Right kidney (tissue), 1 donor: ENCODE results near the gene PTEN.
"Not testable (repeated sequence)": the region's sequence is repeated elsewhere in the genome, so short reads cannot be mapped to it uniquely, and the experiment has no call there.

Experiments
- DNase-seq: peaks from one replicate; pipeline ENCODE4 v3.0.0-alpha.2; 2016

Gene PTEN

DNA sequence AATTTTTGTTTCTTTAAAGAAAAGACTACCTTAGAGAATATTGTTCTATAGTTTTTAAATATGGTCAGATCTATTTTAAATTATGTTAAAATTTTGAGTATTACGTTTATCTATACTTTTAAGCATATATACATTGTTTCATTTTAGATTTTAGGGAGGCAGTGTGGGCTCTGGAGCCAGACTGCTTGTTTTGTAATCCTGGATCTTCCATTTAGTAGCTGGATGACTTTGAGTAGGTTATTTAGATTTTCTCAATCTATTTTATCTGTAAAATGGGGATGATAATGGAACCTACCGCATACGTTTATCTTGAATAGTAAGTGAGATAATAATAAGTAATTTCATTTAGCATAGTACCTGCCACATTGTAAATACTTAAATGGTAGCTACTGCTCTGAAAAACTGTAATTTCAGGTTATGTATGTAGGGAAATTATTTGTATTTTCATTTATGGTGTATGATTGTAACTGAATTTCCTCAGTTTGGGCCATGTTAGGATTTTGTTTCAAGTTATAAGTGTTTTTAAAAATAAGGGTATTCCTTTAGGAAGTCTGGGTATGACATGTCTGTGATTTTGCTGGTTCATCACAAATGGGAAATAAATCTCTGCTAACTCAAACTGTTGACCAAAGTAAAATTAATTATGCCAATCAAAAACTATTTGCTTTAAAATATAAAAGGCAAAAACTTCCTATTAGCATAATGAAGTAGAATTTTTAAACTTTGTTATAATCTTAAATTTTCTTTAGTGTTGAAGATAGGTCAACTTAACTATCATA, 6.5 kb downstream of the PTEN start:
- no peak for DNase-seq

DNA sequence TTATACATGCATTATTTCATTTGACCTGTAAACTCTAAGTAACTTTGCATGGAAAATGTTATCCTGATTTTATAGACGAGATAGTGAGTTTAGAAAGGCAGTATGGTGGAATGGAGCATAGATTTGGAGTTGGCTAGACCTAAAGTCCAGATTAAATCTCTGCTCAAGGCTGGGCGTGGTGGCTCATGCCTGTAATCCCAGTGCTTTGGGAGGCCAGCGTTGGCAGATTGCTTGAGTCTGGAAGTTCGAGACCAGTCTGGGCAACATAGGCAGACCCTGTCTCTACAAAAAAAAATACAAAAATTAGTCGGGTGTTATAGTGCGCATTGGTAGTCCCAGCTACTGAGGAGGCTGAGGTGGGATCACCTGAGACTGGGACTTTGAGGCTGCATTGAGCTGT, 9.4 kb downstream of the PTEN start:
- DNase-seq = no peak

DNA sequence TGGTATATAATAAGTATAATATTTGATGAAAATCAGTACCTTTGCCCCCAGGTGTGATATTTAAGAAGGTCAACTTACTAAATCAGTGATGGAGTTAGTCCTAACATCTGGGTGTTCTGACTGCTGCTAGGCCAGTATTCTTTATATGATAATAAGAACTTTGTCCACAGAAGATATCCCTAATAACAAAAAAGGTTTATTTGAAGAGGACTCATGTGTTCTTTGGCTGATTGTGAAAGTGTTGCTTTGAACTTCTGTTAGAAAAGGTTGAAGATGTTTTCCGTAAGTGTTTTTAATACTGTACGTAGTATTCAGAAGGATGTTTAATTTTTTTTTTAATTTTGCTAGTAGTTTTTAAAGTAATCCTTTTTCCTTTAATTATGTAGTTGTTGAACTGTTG, 10.2 kb downstream of the PTEN start:
- DNase-seq = no peak

DNA sequence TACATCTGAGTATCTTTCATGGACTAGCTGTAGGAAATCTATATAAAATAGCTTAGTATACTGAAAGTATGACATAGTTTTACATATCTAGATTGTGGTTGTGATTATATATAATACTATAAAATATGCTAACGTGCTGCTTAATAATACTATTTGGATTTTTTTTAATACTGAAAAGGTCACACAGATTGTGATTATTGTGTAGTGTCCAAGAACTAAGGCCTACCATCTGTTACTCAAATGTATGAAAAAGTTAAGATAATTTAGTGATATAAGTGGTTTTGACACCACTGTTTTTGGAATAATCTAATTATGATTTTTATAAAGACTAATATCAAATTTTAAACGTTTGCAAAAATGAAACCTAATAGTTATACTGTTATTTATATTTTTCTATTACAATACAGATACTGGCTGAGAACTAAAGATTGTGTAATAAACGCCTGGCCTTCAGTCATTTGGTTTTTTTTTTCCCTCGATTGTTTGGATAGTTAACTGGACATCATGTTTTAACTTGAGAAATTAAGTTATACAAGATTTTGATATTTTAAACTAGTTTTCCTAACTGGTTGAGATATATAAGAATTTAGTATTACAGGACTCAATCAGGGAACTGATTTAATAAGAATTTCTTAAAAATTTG, 12.6 kb downstream of the PTEN start:
- no peak for DNase-seq

DNA sequence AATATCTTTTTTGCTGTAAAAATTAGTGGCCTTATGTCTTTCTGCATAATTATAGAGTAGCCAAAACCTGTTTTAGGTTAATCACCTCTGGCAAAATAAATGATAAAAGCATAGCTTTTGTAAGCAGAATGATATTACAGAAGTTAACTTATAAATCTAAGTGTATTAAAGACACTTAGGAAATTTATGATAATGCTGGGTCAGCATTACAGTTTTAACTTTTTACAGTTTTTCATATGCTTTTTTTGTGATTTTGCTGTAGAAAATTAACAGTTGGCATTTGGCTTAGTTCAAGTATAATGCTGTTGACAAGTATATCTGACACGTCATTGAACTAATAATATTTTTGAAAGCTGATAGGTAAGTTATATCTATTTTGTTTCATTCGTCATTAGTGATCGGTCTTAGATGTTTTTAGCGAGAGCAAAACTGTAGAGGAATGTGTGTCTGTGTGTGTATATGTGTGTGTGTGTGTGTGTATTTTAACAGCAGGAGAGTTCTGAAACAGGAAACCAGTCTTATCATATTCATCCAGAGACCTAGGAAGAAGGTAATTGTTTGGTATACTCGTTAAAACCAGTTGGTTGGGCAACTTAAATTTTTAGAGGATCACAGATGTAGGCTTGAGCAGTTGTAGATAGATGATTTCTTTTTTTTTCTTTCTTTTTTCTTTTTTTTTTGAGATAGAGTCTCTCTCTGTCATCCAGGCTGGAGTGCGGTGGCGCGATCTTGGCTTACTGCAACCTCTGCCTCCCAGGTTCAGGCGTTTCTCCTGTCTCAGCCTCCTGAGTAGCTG, 15.4 kb downstream of the PTEN start:
- no peak for DNase-seq

DNA sequence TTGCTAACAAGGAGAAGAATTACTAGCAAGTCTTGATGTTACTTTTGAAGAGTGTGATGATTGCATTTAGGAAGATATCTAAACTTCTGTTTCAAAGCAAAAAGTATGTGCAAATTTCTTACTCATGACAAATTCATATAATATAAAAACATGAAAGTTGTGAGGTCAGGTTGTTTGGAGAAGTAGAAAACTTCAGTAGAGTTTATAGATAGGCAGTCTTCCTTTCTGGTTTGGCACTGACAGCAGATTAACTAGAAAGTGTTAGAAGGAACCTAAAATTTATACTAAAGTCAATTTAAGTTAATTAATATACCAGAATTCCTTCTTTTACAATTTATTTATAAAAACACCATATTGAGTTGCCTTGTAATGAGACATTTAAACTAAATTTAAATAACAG, 16.9 kb downstream of the PTEN start:
- DNase-seq = no peak

DNA sequence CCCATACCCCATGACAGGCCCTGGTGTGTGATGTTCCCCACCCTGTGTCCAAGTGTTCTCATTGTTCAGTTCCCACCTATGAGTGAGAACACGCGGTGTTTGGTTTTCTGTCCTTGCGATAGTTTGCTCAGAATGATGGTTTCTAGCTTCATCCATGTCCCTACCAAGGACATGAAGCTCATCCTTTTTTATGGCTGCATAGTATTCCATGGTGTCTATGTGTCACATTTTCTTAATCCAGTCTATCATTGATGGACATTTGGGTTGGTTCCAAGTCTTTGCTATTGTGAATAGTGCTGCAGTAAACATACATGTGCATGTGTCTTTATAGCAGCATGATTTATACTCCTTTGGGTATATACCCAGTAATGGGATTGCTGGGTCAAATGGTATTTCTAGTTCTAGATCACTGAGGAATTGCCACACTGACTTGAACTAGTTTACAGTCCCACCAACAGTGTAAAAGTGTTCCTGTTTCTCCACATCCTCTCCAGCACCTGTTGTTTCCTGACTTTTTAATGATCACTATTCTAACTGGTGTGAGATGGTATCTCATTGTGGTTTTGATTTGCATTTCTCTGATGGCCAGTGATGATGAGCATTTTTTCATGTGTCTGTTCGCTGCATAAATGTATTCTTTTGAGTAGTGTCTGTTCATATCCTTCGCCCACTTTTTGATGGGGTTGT, 18.1 kb downstream of the PTEN start:
- DNase-seq = not testable (repeated sequence)

DNA sequence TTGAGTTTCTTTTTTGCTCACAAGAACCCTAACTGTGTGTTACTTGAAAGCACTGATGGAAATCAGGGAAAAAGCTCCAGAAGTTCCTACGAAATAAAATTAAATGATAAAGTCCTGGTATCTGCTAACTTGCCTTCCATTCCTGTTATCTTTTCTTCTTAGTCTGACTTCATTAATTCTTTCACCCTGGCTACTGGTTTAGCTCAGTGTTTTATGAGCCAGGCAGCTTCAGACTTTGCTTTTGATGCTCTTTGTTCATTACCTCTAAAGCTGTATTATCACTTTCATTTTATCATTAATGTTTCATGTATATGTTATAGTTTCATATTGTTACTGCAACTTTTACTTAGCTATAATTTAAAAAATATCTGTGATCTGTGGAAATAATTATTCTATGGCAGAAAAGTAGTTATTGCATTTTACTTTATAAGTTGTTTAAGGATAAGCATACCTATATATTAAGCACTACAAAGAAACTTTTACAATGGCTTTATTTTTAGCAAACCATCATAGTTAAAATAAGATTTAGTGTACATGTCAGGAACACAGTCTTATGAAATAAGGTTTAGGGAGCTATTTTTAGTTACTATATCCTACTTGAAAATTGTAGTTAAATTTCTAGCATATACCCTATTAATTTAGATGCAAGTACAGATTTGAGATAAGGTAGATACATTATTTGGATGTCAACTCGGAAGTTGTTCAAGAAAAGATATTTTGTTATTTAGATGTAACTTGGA, 19.3 kb downstream of the PTEN start:
- DNase-seq = no peak

DNA sequence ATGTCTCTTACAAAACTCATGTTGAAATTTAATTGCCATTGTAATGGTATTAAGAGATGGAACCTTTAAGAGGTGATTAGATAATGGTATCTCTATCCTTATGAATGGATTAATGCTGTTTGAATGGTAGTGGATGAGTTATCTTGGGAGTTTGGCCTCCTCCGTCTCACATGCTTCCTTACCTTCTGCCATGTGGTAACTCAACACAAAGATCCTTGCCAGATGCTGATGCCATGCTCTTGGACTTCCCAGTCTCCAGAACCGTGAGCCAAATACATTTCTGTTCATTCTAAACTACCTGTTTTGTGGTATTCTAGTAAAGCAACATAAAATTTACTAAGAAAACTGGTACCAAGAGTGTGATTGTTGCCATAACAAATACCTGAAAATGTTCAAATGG, 23.2 kb downstream of the PTEN start:
- no peak for DNase-seq

DNA sequence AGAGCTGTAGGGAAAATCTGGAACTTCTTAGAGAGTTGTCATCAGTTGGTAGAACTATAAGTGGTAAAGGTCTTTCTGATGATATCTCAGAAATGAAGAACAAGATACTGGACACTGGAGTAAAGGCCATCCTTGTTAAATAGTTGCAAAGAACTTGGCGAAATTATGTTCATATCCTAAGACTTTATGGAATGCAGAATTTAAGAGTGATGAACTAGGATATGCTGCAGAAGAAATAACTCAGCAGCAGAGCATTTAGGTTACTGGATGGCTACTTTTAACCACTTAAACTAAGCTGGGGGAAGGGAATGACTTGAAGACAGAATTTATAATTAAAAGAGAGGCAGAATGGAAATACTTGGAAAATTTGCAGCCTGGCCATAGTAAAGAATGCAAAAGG, 23.7 kb downstream of the PTEN start:
- no peak for DNase-seq

DNA sequence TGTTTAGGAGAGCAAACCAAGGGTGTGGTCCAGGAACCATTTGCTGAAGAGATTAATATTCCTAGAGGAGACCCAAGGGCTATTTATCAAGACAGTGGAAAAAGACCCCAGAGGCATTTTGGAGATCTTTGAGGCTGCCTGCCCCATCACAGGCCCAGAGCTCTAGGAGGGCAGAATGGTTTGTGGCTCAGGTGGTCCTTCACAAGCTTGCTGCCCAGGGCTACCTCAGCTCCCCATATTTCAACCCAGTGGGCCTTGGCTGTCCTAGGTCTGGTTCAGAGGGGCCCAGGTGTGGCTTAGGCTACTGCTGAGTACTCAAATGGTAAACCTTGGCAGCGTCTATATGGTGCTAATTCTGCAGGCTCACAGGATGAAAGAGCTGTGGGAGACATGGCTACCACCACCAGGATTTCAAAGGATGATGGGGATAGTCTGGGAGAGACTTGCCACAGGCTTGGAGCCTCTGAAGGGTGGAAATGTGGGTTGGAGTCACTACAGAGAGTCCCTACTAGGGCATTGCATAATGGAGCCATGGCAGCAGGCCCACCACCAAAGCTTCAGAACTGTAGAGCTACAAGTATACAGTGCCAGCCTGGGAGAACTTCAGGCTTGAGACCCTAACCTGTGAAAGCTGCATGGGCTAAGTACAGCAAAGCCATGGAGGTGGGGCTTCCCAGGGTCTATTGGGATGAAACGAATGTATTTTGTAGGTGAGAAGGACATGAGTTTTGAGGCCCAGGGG, 24.3 kb downstream of the PTEN start:
- no peak for DNase-seq

DNA sequence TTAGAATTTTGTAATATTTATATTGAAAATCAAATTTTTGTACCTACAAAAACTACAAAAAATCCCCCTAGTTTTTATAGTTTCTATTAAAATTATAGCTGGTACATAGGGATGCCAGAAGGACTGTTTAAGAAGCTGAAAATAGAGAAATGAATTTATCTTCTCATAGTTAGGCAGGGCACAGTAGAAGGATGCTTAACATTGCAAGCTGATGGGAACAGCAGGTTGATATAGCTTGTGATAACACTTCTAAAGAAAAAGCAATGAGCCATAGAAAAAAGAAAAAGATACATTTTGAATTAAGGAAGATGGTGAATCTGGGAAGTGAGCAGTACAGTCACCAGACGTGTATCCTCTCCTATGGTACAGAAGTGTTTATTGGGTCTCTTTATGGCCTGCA, 32.0 kb downstream of the PTEN start:
- DNase-seq = no peak

DNA sequence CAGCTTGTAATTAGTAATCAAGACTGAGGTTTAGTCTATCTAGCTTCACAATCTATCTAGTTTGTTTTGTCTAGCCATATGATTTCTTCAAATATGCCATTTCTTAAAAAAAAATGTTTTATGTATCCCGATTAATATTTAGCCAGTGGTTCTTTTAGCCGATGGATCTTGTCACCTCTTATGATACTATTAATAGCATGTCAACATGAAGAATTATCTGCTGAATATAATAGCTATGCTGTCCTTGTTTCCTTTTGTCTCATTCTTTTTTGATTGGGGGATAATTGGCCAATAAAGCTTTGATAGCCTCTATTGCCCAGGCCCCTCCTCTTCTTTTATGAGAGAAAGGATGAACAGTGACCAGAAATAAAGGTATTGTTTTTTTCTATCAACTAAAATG, 32.8 kb downstream of the PTEN start:
- DNase-seq = no peak

DNA sequence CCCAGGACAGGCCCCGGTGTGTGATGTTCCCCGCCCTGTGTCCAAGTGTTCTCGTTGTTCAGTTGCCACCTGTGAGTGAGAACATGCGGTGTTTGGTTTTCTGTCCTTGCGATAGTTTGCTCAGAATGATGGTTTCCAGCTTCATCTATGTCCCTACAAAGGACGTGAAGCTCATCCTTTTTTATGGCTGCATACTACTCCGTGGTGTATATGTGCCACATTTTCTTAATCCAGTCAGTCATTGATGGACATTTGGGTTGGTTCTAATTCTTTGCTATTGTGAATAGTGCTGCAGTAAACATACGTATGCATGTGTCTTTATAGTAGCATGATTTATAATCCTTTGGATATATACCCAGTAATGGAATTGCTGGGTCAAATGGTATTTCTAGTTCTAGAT, 34.5 kb downstream of the PTEN start:
- not testable (repeated sequence) for DNase-seq

DNA sequence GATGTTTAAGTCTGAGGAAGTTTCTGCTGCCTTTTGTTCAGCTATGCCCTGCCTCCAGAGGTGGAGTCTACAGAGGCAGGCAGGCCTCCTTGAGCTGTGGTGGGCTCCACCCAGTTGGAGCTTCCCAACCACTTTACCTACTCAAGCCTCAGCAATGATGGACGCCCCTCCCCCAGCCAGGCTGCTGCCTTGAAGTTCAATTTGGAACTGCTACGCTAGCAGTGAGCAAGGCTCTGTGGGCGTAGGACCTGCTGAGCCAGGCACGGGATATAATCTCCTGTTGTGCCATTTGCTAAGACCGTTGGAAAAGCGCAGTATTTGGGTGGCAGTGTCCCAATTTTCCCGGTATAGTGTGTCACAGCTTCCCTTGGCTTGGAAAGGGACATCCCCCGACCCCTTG, 40.0 kb downstream of the PTEN start:
- DNase-seq = not testable (repeated sequence)

DNA sequence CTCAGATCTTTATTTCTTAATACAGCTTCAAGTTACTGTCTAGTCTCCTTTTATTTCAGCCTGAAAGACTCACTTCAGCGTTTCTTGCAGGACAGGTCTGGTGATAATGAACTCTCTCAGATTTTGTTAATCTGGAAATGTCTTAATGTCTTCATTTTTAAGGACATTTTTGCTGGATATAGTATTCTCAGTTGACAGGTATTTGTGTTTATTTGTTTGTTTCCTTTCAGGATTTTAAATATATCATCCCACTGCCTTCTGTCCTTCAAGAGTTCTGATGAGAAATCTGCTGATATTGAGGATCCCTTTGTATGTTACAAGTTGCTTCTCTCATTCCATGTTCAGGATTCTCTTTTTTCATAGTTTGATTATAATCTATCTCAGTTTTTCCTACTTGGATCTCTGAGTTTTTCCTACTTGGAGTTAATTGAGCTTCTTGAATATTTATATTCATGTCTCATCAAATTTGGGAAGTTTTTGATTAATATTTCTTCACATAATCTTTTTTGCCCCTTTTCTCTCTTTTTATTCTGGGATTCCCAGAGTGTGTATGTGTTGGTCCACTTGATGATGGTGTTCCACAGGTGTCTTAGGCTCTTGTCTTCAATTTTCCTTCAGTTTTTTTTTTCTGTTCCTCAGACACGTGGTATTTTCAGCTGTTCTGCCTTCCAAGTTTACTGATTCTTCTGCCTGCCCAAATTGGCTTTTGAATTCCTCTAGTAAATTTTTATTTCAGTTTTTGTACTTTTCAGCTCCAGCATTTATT, 49.9 kb downstream of the PTEN start:
- DNase-seq = no peak

DNA sequence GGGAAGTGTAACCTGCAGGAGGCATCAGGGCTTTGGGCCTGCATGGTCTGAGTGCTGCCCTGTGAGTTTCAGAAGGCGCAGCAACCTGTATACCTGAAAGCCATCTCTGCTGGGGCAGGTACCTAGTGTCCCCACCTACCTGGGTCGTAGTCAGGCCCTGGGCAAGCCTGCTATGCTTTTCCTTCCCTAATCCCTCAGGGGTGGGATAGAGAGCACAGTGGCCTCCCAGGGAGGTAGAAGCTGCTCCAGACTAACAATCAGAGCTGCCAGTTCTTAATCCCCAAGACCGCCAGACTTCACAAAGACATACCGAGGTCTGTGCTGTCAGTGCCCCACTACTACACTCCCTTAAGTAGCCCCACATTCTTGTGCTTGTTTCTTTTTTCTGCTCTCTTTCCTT, 52.0 kb downstream of the PTEN start:
- DNase-seq = no peak

DNA sequence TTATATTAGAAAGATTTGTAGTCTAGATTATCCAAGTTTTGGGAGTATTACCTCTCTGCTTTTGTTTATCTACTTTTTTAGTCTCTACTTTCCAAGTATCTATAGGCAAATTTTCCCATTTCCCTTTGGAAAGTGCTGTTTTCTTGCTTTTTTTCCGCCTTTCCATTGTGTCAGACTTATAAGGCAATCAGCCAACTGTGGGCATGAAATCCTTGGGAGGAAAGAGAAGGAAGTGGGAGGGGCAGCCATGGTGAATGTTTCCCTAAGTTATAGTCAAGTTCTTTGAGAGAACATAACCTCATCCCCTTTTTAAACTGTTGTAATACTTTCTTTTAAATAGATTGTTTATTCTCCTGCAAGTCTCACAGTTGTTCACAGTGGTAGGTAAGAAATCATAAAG, 52.6 kb downstream of the PTEN start:
- DNase-seq = no peak

DNA sequence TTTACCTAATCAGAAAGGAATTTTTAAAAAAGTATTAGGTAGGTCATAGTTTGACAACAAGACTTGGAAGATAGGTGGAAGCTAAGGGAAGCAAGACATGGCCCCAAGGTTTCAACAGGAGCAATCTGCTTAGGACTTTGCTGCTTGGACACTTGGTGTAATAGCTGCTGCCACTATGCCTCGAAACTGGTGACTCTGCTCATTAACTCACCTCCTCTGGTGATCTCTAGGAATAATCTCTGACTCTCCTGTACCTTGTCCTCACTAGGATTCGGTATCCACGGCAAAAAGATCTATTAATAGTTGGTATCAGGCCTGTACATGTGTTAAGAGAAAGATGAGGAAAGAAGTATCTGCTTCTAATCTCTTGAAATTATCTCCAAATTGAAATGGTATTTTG, 53.1 kb downstream of the PTEN start:
- no peak for DNase-seq

DNA sequence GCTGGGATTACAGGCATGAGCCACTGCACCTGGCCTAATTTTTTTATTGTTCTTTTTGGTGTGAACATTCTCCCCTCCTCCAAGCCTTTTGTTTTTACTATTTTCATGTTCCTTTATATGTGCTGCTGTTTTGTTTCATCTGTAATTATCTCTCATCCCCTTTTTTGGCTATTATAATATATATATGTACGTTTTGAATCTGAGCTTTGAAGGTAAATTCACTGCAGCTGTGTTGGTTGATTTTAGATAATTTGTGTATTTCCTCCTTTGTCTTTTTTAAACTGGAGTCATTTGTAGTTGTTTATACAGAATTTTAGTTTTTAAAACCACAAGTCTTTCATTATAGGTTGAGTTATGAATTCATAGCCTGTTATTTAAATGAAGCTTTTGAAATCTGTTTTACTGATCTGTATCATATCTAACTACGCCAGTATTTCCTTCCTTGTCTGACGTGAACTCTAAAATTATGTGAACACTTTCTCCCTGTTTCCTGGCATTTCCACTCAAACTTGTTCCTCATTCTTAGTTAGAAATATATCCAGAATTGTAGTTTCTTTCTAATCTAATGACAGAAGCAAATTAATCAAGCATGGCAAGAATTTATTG, 54.9 kb downstream of the PTEN start:
- no peak for DNase-seq
